DMS 273 (cell line): ENCODE results near the gene FAM217A.

Experiments used
- DNase-seq: peaks from one replicate; lab custom pipeline; 2025; ENCODE audit not compliant: unreplicated experiment; lab: John Stamatoyannopoulos, UW

Gene FAM217A

GRCh38 chr6:4088704-4089103 lies 9.8 kb upstream of the FAM217A start:
- no peak for DNase-seq

- DNase-seq, result no peak
Measured at GRCh38 chr6:4085332-4085700, 6.4 kb upstream of the FAM217A start.

- DNase-seq, result peak; percentile 63
Measured at GRCh38 chr6:4084444-4085331, 5.8 kb upstream of the FAM217A start.

- DNase-seq, result no peak
Measured at GRCh38 chr6:4074478-4075235, 4.3 kb downstream of the FAM217A start.

- no peak for DNase-seq
Measured at GRCh38 chr6:4071330-4071729, 7.6 kb downstream of the FAM217A start.

- no peak for DNase-seq
Measured at GRCh38 chr6:4069199-4069598, 9.7 kb downstream of the FAM217A start.

GRCh38 chr6:4067673-4068072 lies 11.3 kb downstream of the FAM217A start:
- DNase-seq, result no peak

GRCh38 chr6:4066029-4066755 lies 12.7 kb downstream of the FAM217A start:
- DNase-seq, result no peak

- no peak for DNase-seq
Measured at GRCh38 chr6:4059115-4059777, 19.7 kb downstream of the FAM217A start.

- DNase-seq, result no peak
Measured at GRCh38 chr6:4057036-4057435, 21.9 kb downstream of the FAM217A start.

- DNase-seq, result peak; percentile 54
Measured at GRCh38 chr6:4055420-4056041, 23.4 kb downstream of the FAM217A start.

- no peak for DNase-seq
Measured at GRCh38 chr6:4049246-4049645, 29.7 kb downstream of the FAM217A start.

GRCh38 chr6:4041480-4041879 lies 37.5 kb downstream of the FAM217A start:
- peak; percentile 8 for DNase-seq

GRCh38 chr6:4039348-4039747 lies 39.6 kb downstream of the FAM217A start:
- DNase-seq, result no peak

GRCh38 chr6:4036581-4036980 lies 42.4 kb downstream of the FAM217A start:
- no peak for DNase-seq

GRCh38 chr6:4032475-4032874 lies 46.5 kb downstream of the FAM217A start:
- no peak for DNase-seq

- no peak for DNase-seq
Measured at GRCh38 chr6:4031442-4031841, 47.5 kb downstream of the FAM217A start.

GRCh38 chr6:4030669-4031068 lies 48.3 kb downstream of the FAM217A start:
- no peak for DNase-seq

- no peak for DNase-seq
Measured at GRCh38 chr6:4029687-4030086, 49.2 kb downstream of the FAM217A start.

- DNase-seq, result no peak
Measured at GRCh38 chr6:4028051-4028450, 50.9 kb downstream of the FAM217A start.

- DNase-seq, result no peak
Measured at GRCh38 chr6:4025681-4026080, 53.3 kb downstream of the FAM217A start.
